Skin epidermis (tissue), 12 donors: ENCODE data around the gene SNX27.

Experiments
- H3K27ac ChIP-seq, 21 experiments: fragments of 200-600 bp; sonication (generic) in 11 of 21; one replicate each; pipeline ENCODE4 v1.5.0; 2020; ENCODE audit warnings: mild to moderate bottlenecking in 3 of 21, inconsistent platforms in 2 of 21, moderate library complexity in 2 of 21
- H3K4me3 ChIP-seq, 7 experiments: fragments of 200-600 bp; sonication (generic) in 2 of 7; one replicate each; pipeline ENCODE4 v1.5.0; 2020; ENCODE audit warnings: inconsistent platforms in 2 of 7, mild to moderate bottlenecking in 2 of 7, moderate library complexity in 1 of 7

Gene SNX27

DNA sequence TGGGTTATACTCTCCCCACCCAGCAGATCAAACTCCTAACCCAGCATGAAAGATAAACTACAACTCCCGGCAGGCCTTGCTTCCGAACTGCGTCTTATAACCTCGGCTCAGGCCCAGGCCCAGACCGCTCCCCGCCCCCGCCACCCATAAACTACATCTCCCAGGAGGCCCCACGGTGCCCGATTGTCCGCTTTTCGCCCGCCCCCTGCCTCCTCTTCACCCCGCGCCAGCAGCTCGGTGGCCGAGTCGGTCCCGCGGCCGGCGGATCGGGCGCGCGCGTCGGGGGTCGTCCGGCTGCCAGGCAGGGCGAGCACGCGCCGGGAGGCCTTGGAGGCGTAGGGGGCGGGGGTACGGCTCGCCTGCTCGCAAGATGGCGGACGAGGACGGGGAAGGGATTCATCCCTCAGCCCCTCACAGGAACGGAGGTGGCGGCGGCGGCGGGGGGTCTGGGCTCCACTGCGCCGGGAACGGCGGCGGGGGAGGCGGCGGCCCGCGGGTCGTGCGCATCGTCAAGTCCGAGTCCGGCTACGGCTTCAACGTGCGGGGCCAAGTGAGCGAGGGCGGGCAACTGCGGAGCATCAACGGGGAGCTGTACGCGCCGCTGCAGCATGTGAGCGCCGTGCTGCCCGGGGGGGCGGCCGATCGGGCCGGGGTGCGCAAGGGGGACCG lies at the start of gene SNX27:
TSS of gene SNX27 (plus strand) at position 219 of the 669 bp plus-strand sequence. CDS start at position 371, 152 bp downstream.
- Histone ChIP-seq H3K4me3 (peak within 1 kb of the TSS; percentile 73 to 96 (median 86)), H3K27ac (peak within 1 kb of the TSS; percentile 83 to 99 (median 97))

DNA sequence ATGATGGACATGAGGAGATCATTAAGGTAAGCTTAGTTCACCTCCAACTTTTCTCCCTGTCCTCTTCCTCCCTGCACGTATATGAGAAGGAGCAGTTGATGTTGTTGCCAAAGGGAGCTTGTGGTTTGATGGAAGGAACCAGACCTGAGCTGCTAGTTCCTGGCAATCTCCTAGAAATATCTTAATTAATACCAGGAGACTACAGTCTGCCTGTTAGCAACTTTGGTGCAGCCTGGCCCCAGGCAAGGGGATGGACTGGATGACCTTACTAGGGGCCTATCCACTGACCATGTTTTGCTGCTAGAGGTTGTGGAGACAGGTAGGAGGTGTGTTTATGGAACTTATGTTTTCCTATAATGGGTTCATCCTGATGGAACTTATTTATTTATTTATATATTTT lies 49.2 kb upstream of the SNX27 start:
- Histone ChIP-seq H3K27ac (no peak overlapping the region), H3K4me3 (no peak overlapping the region)

DNA sequence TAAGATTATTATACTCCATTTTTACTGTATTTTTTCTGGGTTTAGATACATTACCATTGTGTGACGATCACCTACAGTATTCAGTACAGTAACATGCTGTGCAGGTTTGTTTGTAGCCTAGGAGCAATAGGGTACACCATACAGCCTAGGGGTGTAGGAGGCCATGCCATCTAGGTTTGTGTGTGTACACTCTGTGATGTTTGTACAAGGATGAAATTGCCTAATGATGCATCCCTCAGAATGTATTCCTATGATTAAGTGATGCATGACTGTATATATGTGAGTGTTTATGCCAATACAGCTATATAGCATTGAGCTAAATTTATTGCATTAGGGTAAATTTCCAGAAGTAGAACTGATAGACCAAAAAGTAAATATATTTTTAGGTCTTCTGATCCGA lies 48.5 kb upstream of the SNX27 start:
- Histone ChIP-seq H3K27ac (no peak overlapping the region), H3K4me3 (no peak overlapping the region)

DNA sequence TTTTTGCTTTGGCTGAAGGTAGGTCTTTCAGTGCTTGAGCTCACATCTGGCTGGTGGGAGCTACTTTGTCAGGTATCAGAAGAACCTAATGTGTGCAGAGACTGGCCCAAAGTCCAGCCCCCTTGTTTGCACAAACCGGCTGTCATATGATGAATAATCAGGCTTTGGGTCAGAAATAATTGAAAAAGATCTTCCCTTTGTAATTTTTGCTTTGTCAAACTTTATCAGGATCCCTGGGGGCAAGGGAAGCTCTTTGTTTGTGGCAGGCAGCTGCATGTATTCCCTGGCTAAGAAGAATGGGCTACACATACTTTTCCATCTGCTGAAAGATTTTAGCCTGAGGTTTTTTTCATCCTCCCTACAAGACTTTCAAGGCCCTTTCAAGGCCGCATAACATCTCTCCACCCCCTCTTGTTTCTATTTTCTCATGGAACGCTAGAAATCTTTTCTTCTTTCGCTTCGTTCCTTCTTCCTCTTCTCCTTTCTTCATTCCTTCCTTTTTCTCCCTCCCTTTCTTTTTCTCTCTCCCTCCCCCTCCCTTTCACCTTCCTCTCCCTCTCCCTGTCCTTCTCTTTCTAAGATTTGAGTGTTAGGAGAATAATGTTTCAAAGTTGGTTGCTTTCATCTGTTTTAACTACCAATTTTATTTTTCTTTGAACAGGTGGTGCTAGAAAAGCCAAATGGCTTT lies 46.2 kb upstream of the SNX27 start:
- Histone ChIP-seq H3K27ac (peak overlapping the region in 1 of 21 experiments; percentile 24), H3K4me3 (no peak overlapping the region)

DNA sequence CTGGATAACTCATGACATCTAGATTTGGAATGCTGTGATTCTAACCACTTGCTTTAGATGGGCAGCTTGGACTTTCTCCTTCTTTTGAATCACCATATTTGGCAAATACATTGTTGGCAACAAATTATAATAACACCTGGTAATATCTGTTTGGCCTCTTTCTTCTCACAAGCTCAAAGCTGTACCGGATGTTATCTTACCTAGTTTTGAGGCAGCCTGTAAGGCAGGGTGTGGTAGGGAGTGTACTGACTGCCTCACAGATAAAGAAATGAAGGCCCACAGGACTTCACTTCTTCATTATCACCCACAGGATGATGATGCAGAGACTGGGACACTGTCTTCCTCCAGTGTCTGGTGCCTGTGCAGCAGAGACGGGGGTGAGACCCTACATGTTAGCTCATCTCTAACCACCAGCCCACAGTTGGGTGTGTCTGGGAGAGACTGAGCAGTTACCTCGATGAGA lies 43.2 kb upstream of the SNX27 start:
- peak overlapping the region in 4 of 21 experiments; percentile 38 to 64 (median 42) for H3K27ac ChIP-seq
- no peak overlapping the region for H3K4me3 ChIP-seq

DNA sequence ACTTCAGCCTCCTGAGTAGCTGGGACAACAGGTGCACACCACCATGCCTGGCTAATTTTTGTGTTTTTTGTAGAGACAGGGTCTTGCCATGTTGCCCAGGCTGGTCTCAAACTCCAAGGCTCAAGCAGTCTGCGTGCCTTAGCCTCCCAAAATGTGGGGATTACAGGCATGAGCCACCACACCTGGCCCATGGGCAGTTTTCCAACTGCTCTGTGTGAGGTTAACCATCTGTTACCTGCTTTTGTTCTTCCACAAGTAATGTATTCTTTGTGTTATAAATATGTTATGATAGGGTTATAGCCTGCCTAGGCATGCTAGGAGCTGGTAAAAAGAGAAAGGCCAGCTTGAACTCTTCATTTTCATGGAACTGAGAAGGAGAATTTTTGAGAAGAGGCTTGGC lies 41.0 kb upstream of the SNX27 start:
- peak overlapping the region in 2 of 21 experiments; percentile 27 to 33 for H3K27ac ChIP-seq
- no peak overlapping the region for H3K4me3 ChIP-seq

DNA sequence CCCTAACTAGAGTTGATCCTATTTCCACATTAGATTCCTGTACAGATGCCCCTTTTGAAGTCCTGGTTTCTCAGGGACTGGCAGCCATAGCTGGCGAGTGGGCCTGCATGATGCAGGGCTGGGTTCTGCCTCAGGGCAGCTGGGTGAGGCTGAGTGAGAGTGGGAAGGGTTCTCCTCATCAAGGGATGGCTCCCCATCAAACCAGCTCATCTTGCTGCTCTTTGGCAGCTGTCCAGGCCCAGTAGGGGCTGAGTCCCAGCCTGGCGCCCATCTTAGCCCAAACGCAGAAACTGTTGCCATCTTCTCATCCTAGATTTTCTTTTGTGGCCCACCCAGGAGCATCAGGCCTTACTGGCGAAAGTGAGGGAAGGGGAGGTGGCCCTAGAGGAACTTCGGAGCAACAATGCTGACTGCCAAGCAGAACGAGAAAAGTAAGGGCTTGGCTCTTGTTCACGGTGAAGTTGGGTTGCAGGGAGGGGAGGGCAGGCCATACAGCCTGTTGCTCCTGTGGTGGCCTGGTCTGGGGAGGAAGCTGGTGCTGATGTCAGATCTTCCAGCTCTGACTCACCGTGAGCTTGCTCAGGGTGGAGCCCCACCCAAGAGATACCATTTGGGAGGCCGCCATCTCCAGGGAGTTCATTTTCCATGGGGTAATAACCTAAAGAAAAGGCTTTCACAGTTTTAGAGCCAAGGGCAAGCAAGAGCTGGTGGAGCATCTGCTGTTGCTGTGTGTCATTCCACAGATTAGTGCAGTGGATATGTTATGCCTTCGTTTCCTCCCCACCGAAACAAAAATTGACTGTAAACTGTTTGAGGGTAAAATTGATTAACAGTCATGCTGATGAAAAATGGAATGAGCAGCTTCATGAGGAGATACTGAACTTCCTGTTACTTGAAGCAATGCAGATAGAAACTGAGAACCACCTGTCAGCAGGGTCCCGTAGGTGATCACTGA lies 37.0 kb upstream of the SNX27 start:
- no peak overlapping the region for H3K4me3 ChIP-seq
- peak overlapping the region in 20 of 21 experiments; percentile 52 to 83 (median 77) for H3K27ac ChIP-seq

DNA sequence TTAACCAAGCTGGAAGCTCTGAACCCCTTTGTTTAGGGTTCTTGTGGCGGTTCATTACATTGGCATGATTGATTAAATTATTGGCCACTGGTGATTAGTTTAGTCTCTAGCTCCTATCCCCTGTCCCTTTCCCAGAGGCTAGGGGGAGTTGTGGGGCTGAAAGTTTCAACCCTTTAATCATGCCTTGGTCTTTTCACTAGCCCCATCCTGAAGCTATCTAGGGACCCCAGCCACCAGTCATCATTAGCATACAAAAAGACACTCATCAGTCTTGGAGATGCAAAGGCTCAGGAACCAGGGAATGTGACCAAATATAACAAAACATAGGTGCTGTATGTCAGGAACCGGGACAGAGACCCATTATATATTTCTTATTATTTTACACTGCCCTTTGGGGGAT lies 34.7 kb upstream of the SNX27 start:
- H3K27ac ChIP-seq: peak overlapping the region in 1 of 21 experiments; percentile 38
- no peak overlapping the region for H3K4me3 ChIP-seq

DNA sequence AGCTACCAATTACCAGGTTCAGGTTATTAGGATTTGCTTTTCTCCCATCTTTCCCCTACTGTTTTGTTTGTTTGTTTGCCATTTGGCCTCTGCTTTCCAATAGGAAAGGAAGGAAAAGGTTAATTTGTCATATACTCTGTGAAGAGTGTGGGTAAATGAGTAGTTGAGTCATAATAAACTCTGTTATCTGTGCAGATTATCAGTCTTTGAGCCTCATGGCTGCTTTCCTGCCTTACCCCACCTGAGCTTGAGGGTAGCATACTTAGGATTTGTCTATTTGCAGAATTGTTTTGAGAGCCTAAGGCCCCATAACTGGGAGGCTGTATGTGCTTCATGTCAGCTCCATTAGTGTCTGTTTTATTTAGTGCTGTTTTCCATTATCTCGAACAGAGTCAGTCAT lies 32.9 kb upstream of the SNX27 start:
- Histone ChIP-seq H3K4me3 (no peak overlapping the region), H3K27ac (peak overlapping the region in 12 of 21 experiments; percentile 10 to 66 (median 35))

DNA sequence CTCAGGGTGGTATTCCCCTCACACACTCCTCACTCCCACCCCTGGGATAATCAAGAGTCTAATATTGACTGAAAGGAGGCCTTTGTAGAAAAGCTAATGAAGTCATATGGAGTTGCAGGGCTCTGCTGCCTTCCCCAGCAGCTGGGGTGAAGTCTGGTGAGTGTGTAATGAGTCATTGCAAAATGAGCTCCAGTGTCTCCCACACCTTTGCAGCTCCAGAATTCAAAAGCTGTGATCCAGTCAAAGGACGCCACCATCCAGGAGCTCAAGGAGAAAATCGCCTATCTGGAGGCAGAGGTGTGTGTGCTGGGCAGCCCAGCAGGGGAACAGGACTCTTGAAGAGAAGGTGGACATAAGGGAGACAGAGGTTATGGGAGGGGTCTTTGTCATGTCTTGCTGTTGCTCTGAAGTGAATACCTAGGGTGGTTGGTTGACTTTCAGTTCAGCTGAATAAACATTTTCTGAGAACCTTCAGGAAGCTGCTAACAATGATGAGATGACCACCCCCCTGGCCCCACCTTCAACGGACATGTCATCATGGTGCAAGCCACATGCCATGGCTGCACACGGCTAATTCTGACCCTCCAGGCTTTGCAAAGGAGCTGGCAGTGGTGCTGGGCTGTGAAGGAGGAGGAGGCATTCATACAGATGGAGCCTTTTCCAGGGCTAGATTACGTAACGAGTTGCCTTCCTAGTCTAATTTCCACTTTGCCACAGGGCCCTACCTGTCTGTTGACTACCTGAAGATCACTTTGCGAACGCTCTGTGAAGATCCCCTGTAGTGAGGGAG lies 32.2 kb upstream of the SNX27 start:
- H3K27ac ChIP-seq: peak overlapping the region in 10 of 21 experiments; percentile 10 to 66 (median 39)
- H3K4me3 ChIP-seq: no peak overlapping the region

DNA sequence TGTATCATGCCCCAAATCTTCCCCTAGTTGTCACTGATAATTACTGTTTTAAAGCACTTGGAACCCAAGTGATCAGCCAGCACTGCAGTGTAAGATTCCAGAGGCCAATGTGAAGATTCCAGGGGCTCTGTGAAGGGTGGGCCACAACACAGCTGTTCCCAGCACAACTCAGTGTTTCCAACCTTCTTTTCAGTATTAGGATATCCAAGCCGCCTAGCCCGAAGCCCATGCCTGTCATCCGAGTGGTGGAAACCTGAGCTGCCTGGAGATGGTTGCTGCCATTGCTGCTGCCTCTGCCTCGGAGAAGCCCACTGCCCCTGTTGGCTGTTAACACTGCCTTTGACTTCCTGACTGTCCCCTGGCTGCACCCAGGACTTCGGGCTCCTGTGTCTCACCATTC lies 30.4 kb upstream of the SNX27 start:
- no peak overlapping the region for H3K4me3 ChIP-seq

DNA sequence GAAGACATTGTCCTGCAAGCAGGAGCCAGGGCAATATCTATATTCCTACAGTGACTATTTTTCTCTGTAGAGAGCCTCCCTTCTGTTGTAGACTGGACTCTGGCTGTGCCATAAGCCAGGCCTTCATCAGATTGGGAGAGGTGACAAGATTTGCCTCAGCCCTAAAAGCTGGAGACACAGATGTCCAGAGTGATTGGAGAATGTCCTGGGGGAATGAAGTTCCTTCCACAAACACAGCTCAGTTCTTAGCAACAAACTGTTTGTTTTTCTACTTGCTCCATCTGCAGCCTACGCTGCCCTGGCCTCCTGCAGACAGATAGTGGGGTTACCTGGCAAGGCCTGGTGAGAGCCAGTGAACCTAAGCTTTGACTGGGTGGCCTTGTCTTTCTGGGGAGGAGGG lies 29.9 kb upstream of the SNX27 start:
- no peak overlapping the region for H3K4me3 ChIP-seq
- peak overlapping the region in 13 of 21 experiments; percentile 4 to 80 (median 52) for H3K27ac ChIP-seq

More for the DNA sequence above, 30.4 kb upstream of the SNX27 start:
- H3K27ac ChIP-seq: peak overlapping the region in 6 of 21 experiments; percentile 1 to 70 (median 8)

DNA sequence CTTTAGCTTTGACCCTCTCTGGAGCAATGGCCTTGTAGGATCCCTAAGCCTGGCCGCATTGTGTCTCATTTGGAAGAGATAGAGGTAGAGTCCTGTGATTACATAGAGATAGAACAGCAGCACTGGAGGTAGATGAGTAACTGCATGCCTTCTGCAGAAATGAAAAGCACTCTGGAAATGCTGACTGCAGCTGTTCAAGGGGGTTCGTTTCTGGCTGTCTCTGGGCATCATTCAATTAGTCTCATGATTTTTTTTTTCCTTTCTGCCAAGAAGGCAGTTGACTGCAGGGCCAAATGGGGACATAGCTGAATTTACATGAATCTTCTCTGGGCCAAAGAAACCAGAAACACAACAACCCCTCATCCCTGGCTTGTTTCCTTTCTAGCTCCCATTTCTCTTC lies 28.1 kb upstream of the SNX27 start:
- Histone ChIP-seq H3K4me3 (no peak overlapping the region), H3K27ac (peak overlapping the region in 16 of 21 experiments; percentile 11 to 80 (median 65))

DNA sequence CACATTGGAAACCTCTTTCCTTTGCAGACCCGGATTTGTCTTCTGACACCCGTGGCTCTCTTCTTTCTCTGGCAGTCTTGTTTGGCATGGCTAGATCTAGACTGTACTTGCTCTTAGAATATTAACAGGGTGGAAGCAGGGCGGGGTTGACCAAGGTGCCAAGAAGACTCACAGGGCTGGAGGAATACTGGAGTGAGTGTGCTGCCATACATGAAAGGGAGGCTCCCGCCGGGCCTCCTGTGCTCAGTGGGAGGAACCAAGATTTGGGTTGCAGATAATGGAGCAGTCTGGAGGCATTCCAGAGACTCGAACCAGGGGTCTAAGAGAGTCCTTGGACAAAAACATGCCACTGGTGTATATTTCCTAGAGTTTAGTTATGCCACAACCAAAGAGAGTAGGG lies 27.6 kb upstream of the SNX27 start:
- Histone ChIP-seq H3K27ac (peak overlapping the region in 19 of 21 experiments; percentile 11 to 80 (median 63)), H3K4me3 (no peak overlapping the region)

DNA sequence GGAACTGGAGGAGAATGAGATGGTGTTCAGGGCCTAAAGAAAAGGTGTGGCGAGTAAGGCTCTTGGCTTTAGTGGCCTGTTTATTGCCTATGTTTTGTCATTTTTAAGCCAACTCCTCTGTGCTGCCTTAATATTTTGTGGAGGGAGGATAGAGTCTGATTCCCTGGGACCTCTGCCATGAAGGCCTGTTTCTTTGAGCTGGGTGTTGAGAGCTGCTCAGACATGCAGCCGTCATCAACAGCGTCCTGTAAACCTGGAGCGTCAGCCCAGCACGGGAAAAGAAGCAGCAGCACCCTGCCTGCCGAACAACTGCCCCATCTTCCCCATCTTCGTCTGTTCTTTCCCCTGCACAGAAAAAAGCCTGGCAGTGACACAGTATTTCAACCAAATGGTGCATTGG lies 27.1 kb upstream of the SNX27 start:
- H3K4me3 ChIP-seq: no peak overlapping the region
- H3K27ac ChIP-seq: peak overlapping the region in 20 of 21 experiments; percentile 11 to 80 (median 62)

DNA sequence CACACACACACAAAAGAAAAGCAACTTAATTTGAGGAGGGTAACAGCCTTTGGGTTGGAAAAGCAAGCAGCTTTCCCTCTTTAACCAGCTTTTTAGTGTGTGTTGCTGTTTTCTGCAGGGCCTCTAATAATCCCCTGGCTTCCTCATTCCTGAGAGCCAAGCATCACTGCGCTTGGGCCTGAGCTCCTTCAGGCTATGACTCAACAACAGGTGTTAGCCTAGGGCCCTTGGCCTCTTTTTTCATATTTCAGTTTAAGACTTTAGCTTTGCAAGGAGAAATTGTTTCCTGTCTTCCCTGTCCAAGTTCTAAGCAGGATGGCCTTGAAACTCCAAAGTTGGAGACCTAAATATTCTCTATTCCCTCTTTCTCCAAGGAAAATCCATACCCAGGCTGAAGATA lies 26.2 kb upstream of the SNX27 start:
- Histone ChIP-seq H3K4me3 (no peak overlapping the region), H3K27ac (peak overlapping the region in 19 of 21 experiments; percentile 11 to 80 (median 61))

DNA sequence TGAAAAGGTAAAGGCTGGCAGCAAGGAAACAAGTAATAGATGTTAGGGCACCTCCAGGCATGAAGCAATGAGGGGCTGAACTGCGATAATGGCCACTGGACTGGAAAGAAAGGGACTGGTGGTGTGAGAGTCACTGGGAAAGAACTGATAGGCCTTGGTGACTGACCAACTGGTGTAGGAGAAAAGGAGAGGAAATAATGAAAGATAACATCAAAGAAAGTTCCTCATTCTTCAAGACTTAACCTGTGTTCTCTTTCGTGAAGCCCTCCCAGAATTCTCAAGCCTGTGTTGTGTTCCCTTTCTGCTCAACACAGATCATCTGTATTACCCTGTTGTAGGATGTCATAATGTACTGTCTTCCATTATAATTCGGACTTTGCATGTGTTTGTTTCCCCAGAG lies 20.9 kb upstream of the SNX27 start:
- H3K4me3 ChIP-seq: no peak overlapping the region

DNA sequence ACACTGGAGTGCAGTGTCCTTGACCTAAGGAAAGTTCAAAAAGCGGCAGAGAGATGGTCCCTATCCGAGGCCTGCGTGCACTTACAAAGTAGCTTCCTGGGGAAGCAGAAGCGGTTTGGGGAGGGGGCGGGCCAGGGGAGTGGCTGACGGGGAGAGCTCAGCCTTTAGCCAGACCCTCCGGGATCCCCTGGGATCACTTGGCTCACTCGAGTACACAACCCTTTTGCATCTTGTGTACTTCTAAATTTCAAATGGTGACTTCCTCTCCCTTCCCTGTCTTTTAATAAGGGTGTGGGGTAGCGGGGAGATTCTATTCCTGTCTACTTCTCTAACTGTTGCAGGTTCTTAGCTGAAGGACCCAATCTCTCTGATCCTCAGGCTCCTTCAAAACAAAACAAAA lies 18.1 kb upstream of the SNX27 start:
- no peak overlapping the region for H3K27ac ChIP-seq
- peak overlapping the region in 1 of 7 experiments; percentile 3 for H3K4me3 ChIP-seq

More for the DNA sequence above, 20.9 kb upstream of the SNX27 start:
- no peak overlapping the region for H3K27ac ChIP-seq

DNA sequence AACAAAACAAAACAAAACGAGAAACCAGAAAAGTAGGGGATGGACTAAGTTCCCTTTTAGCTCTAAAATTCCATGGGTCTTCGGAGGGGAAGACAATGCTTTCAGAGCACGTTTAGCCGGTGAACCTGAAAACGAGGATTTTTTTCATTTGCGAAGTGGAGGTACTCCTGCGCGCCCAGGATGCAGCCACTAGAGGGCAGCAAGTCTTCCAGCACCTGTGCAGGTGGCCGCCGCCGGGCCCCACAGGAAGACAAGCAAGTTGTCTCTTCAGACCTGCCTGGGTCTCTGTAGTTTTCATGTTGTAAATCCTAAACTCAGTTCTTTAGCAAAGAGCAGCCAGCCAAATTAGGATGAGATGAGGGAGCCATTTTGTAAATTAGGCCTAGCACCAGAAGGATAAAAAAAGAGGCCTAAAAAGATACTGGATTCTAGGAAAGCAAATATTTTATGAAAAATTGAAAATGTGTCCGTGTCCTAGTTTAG lies 17.7 kb upstream of the SNX27 start:
- peak overlapping the region in 1 of 7 experiments; percentile 3 for H3K4me3 ChIP-seq
- no peak overlapping the region for H3K27ac ChIP-seq
